DMS 273 (cell line): Measurements from ENCODE around the gene DDC.
"Not testable (repeated sequence)": the region's sequence is repeated elsewhere in the genome, so short reads cannot be mapped to it uniquely, and the experiment has no call there.

Experiments used
- DNase-seq: peaks from one replicate; lab custom pipeline; 2025; ENCODE audit not compliant: unreplicated experiment; lab: John Stamatoyannopoulos, UW

DDC gene

GRCh38 chr7:50528266-50529092 is 36.7 kb downstream of the DDC start:
- no peak for DNase-seq

- not testable (repeated sequence) for DNase-seq
Observed at GRCh38 chr7:50519350-50519749, 45.9 kb downstream of the DDC start.

GRCh38 chr7:50513166-50513871 is 51.9 kb downstream of the DDC start:
- no peak for DNase-seq

- no peak for DNase-seq
Observed at GRCh38 chr7:50512384-50512783, 52.8 kb downstream of the DDC start.

DNA sequence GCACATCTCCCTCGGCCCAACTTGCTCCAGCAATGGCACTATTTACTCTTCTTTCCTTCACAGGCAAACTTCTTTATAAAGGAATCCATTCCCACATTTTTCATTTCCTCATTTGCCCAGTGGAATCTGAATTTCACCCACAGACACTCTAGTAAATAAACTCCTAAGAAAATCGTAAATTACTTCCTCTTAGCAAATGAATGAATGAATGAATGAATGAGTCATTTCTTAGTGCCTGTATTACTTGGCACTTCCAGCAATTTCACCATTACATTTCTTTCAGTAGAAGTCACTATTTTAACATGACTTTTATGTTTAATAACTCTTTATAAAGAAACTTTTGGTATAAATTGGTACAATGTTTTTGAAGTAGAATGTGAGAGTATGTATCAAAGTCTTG is 55.7 kb downstream of the DDC start:
- no peak for DNase-seq

GRCh38 chr7:50508471-50508943 is 56.7 kb downstream of the DDC start:
- no peak for DNase-seq

- DNase-seq = no peak
Observed at GRCh38 chr7:50507898-50508470, 57.2 kb downstream of the DDC start.

DNA sequence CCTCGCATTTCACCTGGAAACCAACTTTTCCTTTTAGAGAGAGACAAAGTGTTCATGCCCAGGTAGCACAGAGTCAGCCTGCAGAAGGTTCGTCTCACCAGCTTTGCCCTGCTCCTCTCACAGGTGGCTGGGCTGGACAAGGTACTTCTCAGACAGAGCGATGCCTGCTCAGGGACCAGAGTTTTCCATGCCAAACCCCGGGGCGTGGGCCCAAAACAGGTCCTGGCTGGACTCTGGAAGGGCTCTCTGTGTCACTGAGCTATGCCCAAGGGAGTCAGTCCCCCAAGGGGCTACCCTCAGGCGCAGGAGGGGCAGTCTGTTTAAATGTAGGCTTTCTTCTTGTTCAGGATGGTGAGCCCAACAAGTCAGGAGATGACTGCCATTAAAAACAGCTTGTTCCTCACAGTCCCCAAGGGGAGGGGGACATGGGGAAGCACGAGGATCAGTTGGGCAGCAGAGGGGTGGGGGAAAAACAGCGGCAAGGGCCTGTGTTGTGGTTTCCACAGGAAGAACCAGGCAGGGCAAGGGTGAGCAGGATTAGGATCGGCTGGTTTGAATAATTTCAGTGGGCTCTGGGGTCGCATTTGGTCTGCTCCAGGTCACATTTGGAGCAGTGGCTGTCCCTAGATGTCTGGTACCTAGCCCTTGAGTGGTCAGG is 59.5 kb downstream of the DDC start:
- DNase-seq = no peak

GRCh38 chr7:50504646-50505546 is 60.3 kb downstream of the DDC start:
- DNase-seq = no peak

GRCh38 chr7:50502947-50503346 is 62.3 kb downstream of the DDC start:
- DNase-seq = no peak

DNA sequence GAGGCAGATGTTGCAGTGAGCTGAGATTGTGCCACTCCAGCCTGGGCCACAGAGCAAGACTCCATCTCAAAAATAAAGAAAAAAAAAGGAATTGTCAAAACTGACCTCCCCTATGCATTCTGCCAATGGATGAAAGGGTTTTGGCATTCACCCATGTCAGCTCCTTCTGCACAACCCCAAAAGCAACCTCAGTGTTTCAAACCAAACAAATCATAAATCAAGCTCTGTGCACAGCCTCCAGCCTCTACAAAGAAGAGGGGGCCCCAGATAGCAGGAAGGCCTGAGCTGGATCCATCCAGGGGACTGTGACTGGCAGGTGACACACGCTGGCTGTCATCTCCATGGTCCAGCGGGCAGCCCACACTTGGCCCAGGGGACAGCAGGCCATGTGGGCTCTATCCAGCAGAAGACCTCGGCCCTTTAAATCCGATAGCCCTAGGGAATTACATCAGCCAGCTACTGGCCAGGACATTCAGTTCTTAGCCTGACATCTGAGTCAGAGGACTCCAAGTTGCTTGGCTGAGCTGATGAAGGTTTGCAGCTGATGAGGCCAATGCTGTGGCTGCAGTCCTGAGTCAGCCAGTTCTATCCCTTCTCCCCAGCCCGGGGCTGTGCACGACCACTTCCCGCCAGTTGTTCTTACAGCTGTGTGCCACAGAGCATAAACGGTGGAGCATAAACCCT is 63.1 kb downstream of the DDC start:
- no peak for DNase-seq

DNA sequence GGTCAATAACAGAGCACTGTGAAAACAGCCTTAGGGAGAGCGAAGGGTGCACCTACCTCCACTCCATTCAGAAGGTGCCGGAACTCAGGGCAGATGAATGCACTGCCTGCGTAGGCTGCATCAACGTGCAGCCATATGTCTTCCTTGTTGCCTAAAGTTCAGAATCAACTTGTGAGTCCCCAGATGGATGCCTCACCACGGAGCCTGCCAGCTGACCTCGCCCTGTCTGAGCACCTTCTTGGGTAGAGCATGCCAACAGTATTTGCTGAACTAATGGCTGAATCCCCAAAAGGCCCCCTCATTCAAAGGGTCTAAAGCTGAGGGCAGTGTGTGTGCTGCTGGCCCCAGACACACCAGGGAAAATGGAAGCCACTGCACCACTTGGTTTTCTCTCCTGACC is 66.1 kb downstream of the DDC start:
- DNase-seq = no peak

DNA sequence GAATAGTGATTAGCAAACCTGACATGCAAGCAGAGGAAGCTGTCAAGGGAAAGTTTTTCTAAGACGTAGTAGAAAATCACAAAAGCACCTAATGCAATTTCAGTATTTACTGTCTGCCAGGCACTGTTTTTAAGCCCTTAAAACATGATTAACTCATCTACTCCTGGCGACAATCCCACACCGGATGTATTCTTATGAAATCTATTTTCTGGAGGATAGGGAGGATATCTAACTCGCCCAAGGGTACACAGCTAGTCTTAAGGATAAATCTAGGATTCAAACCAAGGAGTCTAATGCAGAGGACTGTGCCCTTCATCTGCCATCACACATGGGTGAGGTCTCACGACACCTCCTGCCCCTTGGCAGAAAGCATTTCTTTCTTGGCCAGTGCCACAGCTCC is 67.2 kb downstream of the DDC start:
- no peak for DNase-seq

GRCh38 chr7:50497068-50497642 is 68.0 kb downstream of the DDC start:
- no peak for DNase-seq

DNA sequence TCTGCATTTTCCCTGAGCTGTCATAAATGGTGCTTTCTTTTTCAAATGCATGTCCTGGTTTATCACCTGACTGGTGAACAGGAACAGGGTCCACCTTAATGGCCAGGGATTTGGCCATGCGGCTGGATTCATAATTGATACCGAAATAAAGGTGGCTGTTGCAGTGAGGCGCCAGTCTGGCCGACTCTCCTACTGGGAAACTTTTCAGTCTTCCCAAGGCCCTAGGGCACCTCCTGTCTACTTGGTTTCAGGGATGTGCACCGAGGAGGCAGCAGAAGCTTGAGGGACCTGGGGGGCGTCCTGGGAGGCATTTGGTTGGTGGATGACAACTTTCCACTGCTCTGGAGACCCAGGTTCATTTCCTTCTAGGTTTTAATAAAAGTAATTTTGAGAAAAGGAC is 68.6 kb downstream of the DDC start:
- DNase-seq = no peak

GRCh38 chr7:50495746-50496145 is 69.5 kb downstream of the DDC start:
- DNase-seq = no peak

DNA sequence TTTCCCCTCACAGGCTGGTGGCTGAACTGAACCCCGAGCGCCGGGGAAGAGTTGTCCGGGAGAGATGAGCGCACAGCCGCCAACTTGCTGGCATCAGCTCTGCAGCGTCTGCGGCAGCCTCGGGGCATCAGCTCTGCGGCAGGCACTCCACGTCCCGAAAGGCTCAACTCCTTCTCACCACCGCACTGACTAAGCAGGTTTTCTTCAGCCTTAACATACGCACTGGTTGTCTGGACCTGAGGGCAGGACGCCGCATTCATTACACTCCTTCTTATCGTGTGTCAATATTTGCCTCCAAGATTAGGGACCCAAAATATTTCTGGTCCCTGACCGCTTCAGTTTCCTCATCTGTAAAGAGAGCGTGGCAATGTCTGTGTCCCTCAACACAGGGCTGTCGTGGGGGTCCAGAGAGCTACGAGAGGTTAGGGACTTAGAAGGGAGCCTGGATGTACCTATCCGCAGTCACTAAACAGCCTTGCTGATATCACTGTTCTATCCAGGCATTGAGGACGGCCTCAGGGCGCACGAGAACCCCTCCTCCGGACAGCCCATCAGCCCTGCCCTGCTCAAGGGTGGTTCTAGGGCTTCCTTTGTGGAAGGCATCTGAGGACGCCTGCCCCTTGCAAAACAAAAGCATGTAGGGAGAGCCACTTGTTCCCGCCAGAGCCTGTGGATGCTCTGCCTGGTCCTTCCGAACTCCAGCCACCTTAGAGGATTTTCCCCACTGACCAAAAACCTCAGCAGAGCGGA is 72.3 kb downstream of the DDC start:
- DNase-seq = no peak

- DNase-seq = no peak
Observed at GRCh38 chr7:50491943-50492342, 73.3 kb downstream of the DDC start.

- DNase-seq = no peak
Observed at GRCh38 chr7:50491209-50491608, 74.0 kb downstream of the DDC start.
